HepG2 (cell line): ENCODE measurements around the gene FASTK. TPM values are rescaled to one million over a fixed set of nuclear protein-coding genes. Genes with fewer than 3 reads are reported as not detected.

Source experiments
- EP300 ChIP-seq, 3 experiments: sonication (generic) in 1 of 3; formaldehyde crosslinking in 1 of 3; IDR thresholded peaks; 2 replicates each; pipeline versions ENCODE4 v1.5.1 to v1.6.1; 2011 to 2020; ENCODE audit warnings: low read depth in 2 of 3, low read length in 2 of 3, borderline replicate concordance in 1 of 3, improper control_type of control experiment in 1 of 3, mild to moderate bottlenecking in 1 of 3, missing genetic modification reagents in 1 of 3, moderate library complexity in 1 of 3
- GFI1 ChIP-seq: sonication (generic); formaldehyde crosslinking; IDR thresholded peaks from 2 replicates; pipeline ENCODE4 v1.5.0; 2020; ENCODE audit warnings: missing genetic modification reagents, mild to moderate bottlenecking, borderline replicate concordance
- HMGXB3 ChIP-seq: sonication (generic); formaldehyde crosslinking; IDR thresholded peaks from 2 replicates; pipeline ENCODE4 v1.4.0; 2020; ENCODE audit warnings: missing genetic modification reagents, borderline replicate concordance
- HOXA3 ChIP-seq: sonication (generic); formaldehyde crosslinking; IDR thresholded peaks from 2 replicates; pipeline ENCODE4 v1.5.0; 2020; ENCODE audit warnings: missing genetic modification reagents
- HOXA5 ChIP-seq: sonication (generic); formaldehyde crosslinking; IDR thresholded peaks from 2 replicates; pipeline ENCODE4 v1.4.0; 2020; ENCODE audit warnings: missing genetic modification reagents
- IRF2 ChIP-seq: IDR thresholded peaks from 2 replicates; pipeline ENCODE4 v1.6.1; 2018; ENCODE audit warnings: missing genetic modification reagents, missing compliant biosample characterization
- KLF13 ChIP-seq: sonication (generic); formaldehyde crosslinking; IDR thresholded peaks from 2 replicates; pipeline ENCODE4 v1.4.0; 2020; ENCODE audit warnings: mild to moderate bottlenecking, missing genetic modification reagents
- MAFF ChIP-seq: IDR thresholded peaks from 2 replicates; pipeline ENCODE4 v1.6.1; 2011; ENCODE audit warnings: low read depth, low read length, improper control_type of control experiment
- MYNN ChIP-seq: sonication (generic); formaldehyde crosslinking; IDR thresholded peaks from 2 replicates; pipeline ENCODE4 v1.4.0; 2020; ENCODE audit warnings: mild to moderate bottlenecking, low read depth, missing genetic modification reagents
- NFRKB ChIP-seq: fragments of 450-650 bp; IDR thresholded peaks from 2 replicates; pipeline ENCODE4 v1.6.1; 2017
- PREB ChIP-seq: sonication (generic); formaldehyde crosslinking; IDR thresholded peaks from 2 replicates; pipeline ENCODE4 v1.4.0; 2020; ENCODE audit warnings: missing genetic modification reagents
- SCMH1 ChIP-seq: sonication (generic); formaldehyde crosslinking; IDR thresholded peaks from 2 replicates; pipeline ENCODE4 v1.9.0; 2021; ENCODE audit warnings: missing genetic modification reagents, mild to moderate bottlenecking, borderline replicate concordance
- XBP1 ChIP-seq: sonication (generic); formaldehyde crosslinking; IDR thresholded peaks from 2 replicates; pipeline ENCODE4 v1.5.0; 2020; ENCODE audit warnings: missing genetic modification reagents
- ZBTB34 ChIP-seq: sonication (generic); formaldehyde crosslinking; IDR thresholded peaks from 2 replicates; pipeline ENCODE4 v1.8.0; 2022; ENCODE audit warnings: mild to moderate bottlenecking, missing genetic modification reagents
- ZBTB38 ChIP-seq: sonication (generic); formaldehyde crosslinking; IDR thresholded peaks from 2 replicates; pipeline ENCODE4 v1.5.1; 2020; ENCODE audit warnings: mild to moderate bottlenecking, missing genetic modification reagents
- ZNF329 ChIP-seq: sonication (generic); formaldehyde crosslinking; IDR thresholded peaks from 2 replicates; pipeline ENCODE4 v1.9.0; 2021; ENCODE audit warnings: low read depth, mild to moderate bottlenecking, missing genetic modification reagents
- ZNF451 ChIP-seq: sonication (generic); formaldehyde crosslinking; IDR thresholded peaks from 2 replicates; pipeline ENCODE4 v1.5.0; 2020; ENCODE audit warnings: mild to moderate bottlenecking, missing genetic modification reagents
- ZNF549 ChIP-seq: sonication (generic); formaldehyde crosslinking; IDR thresholded peaks from 2 replicates; pipeline ENCODE4 v1.5.0; 2020; ENCODE audit warnings: missing genetic modification reagents
- ZNF75D ChIP-seq: sonication (generic); formaldehyde crosslinking; IDR thresholded peaks from 2 replicates; pipeline ENCODE4 v1.8.1; 2023; ENCODE audit warnings: missing genetic modification reagents, mild to moderate bottlenecking, borderline replicate concordance
- ZNF777 ChIP-seq: sonication (generic); formaldehyde crosslinking; IDR thresholded peaks from 2 replicates; pipeline ENCODE4 v1.4.0; 2020; ENCODE audit warnings: missing genetic modification reagents
- polyA plus RNA-seq, 8 experiments: library from polyadenylated mRNA; depleted of rRNA in 3 of 8; stranded (reverse) in 7 of 8; unstranded in 1 of 8; fragments of >200 nt; fragmentation: Illumina TruSeq in 4 of 8; extraction: Trizol in 4 of 8; gene quantifications; 2 replicates each; pipeline versions ENCODE4 v1.2.1 to v1.2.3, GENCODE V29; 2011 to 2016; ENCODE audit warnings: low read depth in 4 of 8, missing spikeins in 1 of 8, mixed read lengths in 1 of 8; ENCODE audit not compliant: insufficient read depth in 1 of 8
- total RNA-seq, 5 experiments: library from RNA; depleted of rRNA; stranded (reverse); fragments of >200 nt; fragmentation: Illumina TruSeq; extraction: Trizol; gene quantifications; 2 replicates each; pipeline ENCODE4 v1.2.3, GENCODE V29; 2016; ENCODE audit warnings: low read depth in 1 of 5
- TF ChIP-seq, protein P1 (sequence below): sonication (generic); formaldehyde crosslinking; IDR thresholded peaks from 2 replicates; pipeline ENCODE4 v1.5.0; 2020; ENCODE audit warnings: missing genetic modification reagents

FASTK gene
- total and polyA plus RNA-seq, 2 of the 13 experiments (the other 11 are each of a cell fraction or from before 2014, with no cell fraction given) = 52.9 to 55.7 TPM

DNA sequence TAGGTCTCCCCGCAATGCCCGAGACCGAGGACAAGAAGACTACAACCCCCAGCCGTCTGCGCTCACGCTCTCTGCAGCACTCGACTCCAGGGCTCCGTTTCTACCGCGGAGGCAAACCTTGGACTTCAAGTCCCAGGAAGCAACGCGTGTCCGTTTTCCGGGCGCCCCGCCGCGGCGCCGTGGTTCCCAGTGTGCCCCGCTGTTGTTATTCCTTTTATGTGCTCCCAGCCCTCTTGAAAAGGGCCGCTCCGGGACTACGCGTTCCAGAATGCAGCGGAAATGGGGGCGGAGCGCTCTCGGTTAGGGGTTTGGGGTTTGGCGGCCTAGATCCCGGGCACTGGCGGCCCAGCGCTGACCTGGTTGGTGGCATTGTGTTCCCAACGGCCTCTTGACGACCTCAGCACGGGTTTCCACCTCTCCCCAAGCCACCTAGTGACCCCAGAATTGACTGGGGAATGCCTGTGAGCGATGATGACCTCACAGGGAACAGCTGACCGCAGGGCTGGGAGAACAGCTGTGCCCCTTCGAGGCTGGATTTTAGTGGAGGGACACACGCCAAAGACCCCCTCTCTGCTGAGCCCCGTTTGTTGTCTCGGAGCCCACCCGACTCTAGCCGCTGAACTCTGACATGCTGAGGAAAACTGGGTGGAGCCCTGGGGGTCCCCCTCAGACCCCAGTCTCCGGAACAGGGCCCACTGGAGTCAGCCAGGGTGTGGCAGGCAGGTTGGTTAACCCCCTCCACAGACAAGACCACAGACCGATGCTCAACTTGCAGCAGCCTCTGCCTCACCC lies 22.4 kb downstream of the FASTK start (continued):
- TF ChIP-seq PREB = no peak
- no peak for TF ChIP-seq ZBTB38 (CRISPR knock-in tag)
- peak; percentile 92 for TF ChIP-seq HOXA5 (CRISPR knock-in tag)
- TF ChIP-seq, protein P1, sequence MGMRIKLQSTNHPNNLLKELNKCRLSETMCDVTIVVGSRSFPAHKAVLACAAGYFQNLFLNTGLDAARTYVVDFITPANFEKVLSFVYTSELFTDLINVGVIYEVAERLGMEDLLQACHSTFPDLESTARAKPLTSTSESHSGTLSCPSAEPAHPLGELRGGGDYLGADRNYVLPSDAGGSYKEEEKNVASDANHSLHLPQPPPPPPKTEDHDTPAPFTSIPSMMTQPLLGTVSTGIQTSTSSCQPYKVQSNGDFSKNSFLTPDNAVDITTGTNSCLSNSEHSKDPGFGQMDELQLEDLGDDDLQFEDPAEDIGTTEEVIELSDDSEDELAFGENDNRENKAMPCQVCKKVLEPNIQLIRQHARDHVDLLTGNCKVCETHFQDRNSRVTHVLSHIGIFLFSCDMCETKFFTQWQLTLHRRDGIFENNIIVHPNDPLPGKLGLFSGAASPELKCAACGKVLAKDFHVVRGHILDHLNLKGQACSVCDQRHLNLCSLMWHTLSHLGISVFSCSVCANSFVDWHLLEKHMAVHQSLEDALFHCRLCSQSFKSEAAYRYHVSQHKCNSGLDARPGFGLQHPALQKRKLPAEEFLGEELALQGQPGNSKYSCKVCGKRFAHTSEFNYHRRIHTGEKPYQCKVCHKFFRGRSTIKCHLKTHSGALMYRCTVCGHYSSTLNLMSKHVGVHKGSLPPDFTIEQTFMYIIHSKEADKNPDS = no peak
- no peak for TF ChIP-seq GFI1
- no peak; the same call in 1 of the 2 replicates for TF ChIP-seq ZNF451 (CRISPR knock-in tag)
- TF ChIP-seq ZNF777 (CRISPR knock-in tag) = peak; percentile 77
- TF ChIP-seq ZBTB34 (CRISPR knock-in tag) = no peak
- TF ChIP-seq KLF13 = 0 out of 2 replicates have a peak, but pooled peaks have one; percentile 51
- TF ChIP-seq IRF2 = peak; percentile 96
- TF ChIP-seq SCMH1 (CRISPR knock-in tag) = no peak
- peak; percentile 45; the same call in 1 of the 2 replicates for TF ChIP-seq HMGXB3 (CRISPR knock-in tag)
- peak; percentile 68 for TF ChIP-seq HOXA3
- no peak; a peak in 1 of 4 replicates for TF ChIP-seq EP300 (IDR thresholded peaks at IDR 0.05; ENCODE audit: low read depth in 2 of 2, low read length in 2 of 2)
- TF ChIP-seq EP300 (CRISPR knock-in tag; IDR thresholded peaks at IDR 0.05; ENCODE audit: borderline replicate concordance) = no peak
- no peak for TF ChIP-seq ZNF549 (CRISPR knock-in tag)
- no peak for TF ChIP-seq NFRKB
- TF ChIP-seq ZNF75D (CRISPR knock-in tag) = no peak
- TF ChIP-seq ZNF329 (CRISPR knock-in tag) = no peak
- TF ChIP-seq MAFF = no peak
- TF ChIP-seq MYNN (CRISPR knock-in tag) = 0 out of 2 replicates have a peak, but pooled peaks have one; percentile 17
- TF ChIP-seq XBP1 = 0 out of 2 replicates have a peak, but pooled peaks have one; percentile 10
